Measurements from ENCODE around the gene MDP1.

The MDP1 gene

DNA sequence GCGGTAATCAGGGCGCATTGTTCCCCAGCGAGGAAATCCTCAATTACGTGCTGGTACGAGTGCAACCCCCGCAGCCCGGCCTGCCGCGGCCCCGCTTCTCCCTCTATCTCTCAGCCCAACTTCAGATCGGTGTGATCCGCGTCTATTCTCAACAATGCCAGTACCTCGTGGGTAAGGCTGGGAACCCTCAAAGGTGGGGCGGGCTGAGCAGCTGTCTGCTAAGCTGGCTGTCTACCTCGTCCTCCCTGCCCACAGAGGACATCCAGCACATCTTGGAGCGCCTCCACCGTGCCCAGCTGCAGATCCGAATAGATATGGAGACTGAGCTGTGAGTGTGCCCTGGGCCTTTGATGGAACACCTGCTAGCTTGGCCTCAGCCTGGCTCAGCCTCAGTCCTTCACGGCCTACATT is 43.0 kb downstream of the MDP1 start:
- TF ChIP-seq TAF1 (IDR thresholded peaks at IDR 0.05; ENCODE audit: borderline replicate concordance, low read depth, low read length): no peak
- TF ChIP-seq POLR2A (IDR thresholded peaks at IDR 0.05; ENCODE audit: low read depth, low read length): no peak
- TF ChIP-seq POLR2AphosphoS5 (IDR thresholded peaks at IDR 0.05; ENCODE audit: low read depth, low read length): 0 out of 2 replicates have a peak, but pooled peaks have one; percentile 10
- no peak for DNase-seq (ENCODE audit: insufficient read length)

DNA sequence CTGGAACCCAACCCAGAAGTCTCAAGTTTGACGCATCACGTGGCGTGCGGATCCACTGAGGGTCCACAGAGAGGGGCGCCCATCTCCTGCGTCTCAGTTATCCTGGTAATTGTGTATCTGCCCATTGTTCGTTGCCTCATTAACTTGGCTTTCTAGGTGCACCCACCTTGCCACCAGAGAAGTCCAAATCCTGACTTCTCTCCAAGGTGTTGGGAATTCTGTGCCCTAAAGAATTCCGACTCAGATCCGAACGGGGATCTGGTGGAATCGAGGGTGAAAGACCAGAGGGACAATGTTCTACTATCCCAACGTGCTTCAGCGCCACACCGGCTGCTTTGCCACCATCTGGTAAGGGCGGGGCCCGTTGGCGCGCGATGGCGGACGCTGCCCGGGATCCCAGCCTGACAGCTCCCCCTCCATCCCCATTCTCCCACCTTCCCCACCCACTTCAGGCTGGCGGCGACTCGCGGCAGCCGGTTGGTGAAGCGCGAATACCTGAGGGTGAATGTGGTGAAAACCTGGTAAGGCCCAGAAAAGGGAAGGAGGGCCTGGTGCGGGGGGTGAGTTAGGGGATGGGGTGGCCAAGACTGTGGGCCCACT is 43.5 kb downstream of the MDP1 start:
- DNase-seq (ENCODE audit: insufficient read length) (no peak), FAIRE-seq (no peak)
- TF ChIP-seq POLR2AphosphoS5 (IDR thresholded peaks at IDR 0.05; ENCODE audit: low read depth, low read length) (0 out of 2 replicates have a peak, but pooled peaks have one; percentile 10), TAF1 (IDR thresholded peaks at IDR 0.05; ENCODE audit: borderline replicate concordance, low read depth, low read length) (no peak)

More for the DNA sequence above, 43.0 kb downstream of the MDP1 start:
- FAIRE-seq: no peak

DNA sequence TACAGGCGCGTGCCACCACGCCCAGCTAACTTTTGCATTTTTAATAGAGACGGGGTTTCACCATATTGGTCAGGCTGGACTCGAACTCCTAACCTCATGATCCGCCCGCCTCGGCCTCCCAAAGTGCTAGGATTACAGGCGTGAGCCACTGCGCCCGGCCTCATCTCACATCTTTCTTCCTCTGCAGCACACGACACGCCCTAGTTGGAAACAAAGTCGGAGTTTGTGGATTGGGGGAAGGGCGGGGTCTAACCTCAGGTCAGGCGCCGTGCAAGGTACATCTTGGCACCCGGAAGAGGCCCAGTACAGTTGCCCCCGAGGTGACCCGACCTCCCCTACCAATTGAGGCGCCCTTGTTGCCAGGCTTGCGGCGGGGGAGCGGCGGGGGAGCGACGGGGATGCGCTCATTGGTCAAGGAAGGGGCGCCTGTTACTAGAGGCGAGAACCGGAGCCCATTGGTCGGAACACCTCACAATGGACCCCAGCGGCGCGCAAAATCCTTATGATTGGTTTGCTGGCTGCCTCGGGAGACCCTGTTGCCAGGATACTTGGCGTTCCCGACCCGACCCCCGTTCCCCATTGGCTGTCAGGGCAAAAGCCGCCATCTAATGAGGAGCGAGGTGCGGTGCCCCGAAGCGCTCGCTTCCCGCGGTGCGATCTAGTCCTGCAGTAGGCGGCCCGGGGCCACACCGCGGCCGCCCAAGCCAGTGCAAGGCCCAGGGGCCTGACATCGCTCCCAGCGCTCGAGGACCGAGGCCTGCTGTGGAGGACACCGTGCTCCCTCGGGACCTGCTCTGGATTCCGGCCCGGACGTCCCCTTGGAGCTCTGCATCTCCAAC is 44.2 kb downstream of the MDP1 start, which contains the start of gene REC8:
REC8 (plus strand) TSS at position 659 of the 839 bp plus-strand sequence. CDS start 473 bp downstream, outside the sequence.
- TF ChIP-seq TAF1 (IDR thresholded peaks at IDR 0.05; ENCODE audit: borderline replicate concordance, low read depth, low read length) (no peak), POLR2AphosphoS5 (IDR thresholded peaks at IDR 0.05; ENCODE audit: low read depth, low read length) (peak; percentile 81; the same call in 1 of the 2 replicates), POLR2A (IDR thresholded peaks at IDR 0.05; ENCODE audit: low read depth, low read length) (peak; percentile 75)
- DNase-seq (ENCODE audit: insufficient read length) (peak; percentile 89), FAIRE-seq (peak; percentile 54)

DNA sequence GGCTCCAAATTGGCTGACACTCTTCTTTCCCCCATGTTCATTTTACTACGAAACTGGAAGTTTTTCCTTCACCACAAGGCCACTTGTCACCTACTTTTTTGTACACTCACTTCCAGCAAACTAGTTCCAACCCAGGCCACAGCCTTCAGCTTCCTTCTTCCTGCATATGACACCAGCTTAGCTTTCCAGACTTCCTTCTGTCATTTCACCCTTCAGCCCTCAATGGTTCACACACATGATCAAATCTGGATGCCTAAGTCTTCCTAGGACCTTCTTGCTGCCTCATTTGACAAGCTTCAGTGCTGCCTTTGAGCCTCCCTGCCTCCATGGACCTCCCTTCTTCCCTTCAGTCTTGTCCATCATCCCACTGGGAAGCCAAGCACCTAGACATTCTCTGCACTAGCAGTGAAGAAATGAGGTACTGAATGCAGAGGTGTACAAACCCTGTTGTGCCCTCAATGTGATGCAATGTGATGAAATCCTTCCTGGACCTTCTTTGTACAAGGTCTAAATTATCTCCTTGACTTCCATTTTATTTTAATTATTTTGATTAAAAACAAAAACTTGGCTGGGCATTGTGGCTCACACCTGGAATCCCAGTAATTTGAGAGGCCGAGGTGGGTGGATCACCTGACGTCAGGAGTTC is 48.3 kb downstream of the MDP1 start:
- FAIRE-seq: no peak
- DNase-seq (ENCODE audit: insufficient read length): no peak

DNA sequence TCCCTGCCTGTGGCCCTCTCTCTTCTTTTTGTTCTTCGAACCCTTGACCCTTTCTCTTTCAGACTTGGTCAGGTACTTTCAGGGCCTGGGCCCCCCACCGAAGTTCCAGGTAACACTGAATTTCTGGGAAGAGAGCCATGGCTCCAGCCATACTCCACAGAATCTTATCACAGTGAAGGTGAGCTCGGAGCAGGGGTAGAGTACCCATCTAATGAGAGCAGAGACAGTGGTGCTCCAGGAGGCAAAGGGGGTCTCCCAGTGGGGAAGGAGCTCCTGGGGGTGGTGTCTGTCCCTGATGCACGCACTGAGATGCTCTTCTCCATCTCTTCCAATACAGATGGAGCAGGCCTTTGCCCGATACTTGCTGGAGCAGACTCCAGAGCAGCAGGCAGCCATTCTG is 50.1 kb downstream of the MDP1 start:
- TF ChIP-seq TAF1 (IDR thresholded peaks at IDR 0.05; ENCODE audit: borderline replicate concordance, low read depth, low read length): no peak
- no peak; the same call in 1 of the 2 replicates for TF ChIP-seq POLR2A (IDR thresholded peaks at IDR 0.05; ENCODE audit: low read depth, low read length)
- TF ChIP-seq POLR2AphosphoS5 (IDR thresholded peaks at IDR 0.05; ENCODE audit: low read depth, low read length): no peak; the same call in 1 of the 2 replicates
- no peak for FAIRE-seq
- DNase-seq (ENCODE audit: insufficient read length): no peak

More for the DNA sequence above, 48.3 kb downstream of the MDP1 start:
- TF ChIP-seq TAF1 (IDR thresholded peaks at IDR 0.05; ENCODE audit: borderline replicate concordance, low read depth, low read length) (no peak), POLR2A (IDR thresholded peaks at IDR 0.05; ENCODE audit: low read depth, low read length) (peak; percentile 77), POLR2AphosphoS5 (IDR thresholded peaks at IDR 0.05; ENCODE audit: low read depth, low read length) (peak; percentile 86)

DNA sequence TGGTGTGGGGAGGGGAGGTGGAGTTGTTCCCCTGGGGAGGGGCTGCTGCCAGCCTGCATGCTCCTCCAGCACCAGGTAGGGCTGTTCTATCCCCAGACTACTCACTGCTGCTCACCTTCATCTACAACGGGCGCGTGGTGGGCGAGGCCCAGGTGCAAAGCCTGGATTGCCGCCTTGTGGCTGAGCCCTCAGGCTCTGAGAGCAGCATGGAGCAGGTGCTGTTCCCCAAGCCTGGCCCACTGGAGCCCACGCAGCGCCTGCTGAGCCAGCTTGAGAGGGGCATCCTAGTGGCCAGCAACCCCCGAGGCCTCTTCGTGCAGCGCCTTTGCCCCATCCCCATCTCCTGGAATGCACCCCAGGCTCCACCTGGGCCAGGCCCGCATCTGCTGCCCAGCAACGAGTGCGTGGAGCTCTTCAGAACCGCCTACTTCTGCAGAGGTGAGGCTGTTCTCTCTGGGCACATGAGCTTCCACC is 51.3 kb downstream of the MDP1 start:
- no peak for TF ChIP-seq TAF1 (IDR thresholded peaks at IDR 0.05; ENCODE audit: borderline replicate concordance, low read depth, low read length)
- TF ChIP-seq POLR2AphosphoS5 (IDR thresholded peaks at IDR 0.05; ENCODE audit: low read depth, low read length): 0 out of 2 replicates have a peak, but pooled peaks have one; percentile 19
- no peak for TF ChIP-seq POLR2A (IDR thresholded peaks at IDR 0.05; ENCODE audit: low read depth, low read length)
- FAIRE-seq: no peak
- no peak for DNase-seq (ENCODE audit: insufficient read length)

All from GM12892 (cell line).